CD14-positive monocyte (primary cell): ENCODE results near the gene HOXB1. TPM values are rescaled to one million over a fixed set of nuclear protein-coding genes. Genes with fewer than 3 reads are reported as not detected.

Experiments used
- DNase-seq, 3 donors: peaks; one replicate each; pipeline ENCODE4 v3.0.0-alpha.2; 2011 to 2022
- H2AFZ ChIP-seq: 2 replicates; pipeline ENCODE4 v1.6.0; 2012; ENCODE audit warnings: mild to moderate bottlenecking, low read depth, low read length, inconsistent platforms; ENCODE audit not compliant: insufficient read depth, poor library complexity, severe bottlenecking
- H3K27ac ChIP-seq, 2 donors: 1 replicate in 1 of 2; 2 replicates in 1 of 2; pipeline ENCODE4 v1.5.1; 2012 to 2013; ENCODE audit warnings: low read length in 2 of 2, control low read depth in 1 of 2, inconsistent platforms in 1 of 2, low read depth in 1 of 2, mild to moderate bottlenecking in 1 of 2
- H3K27me3 ChIP-seq, 2 donors: one replicate each; pipeline versions ENCODE4 v1.6.0 to v1.6.1; 2011 to 2013; ENCODE audit warnings: low read length in 2 of 2; ENCODE audit not compliant: control insufficient read depth in 2 of 2, insufficient read depth in 2 of 2
- H3K36me3 ChIP-seq, 2 donors: replicated peaks in 1 of 2; 1 replicate in 1 of 2; 2 replicates in 1 of 2; pipeline versions ENCODE4 v1.5.1 to v1.6.1; 2012 to 2013; ENCODE audit warnings: low read length in 2 of 2, control low read depth in 1 of 2, inconsistent platforms in 1 of 2, mild to moderate bottlenecking in 1 of 2; ENCODE audit not compliant: insufficient read depth in 2 of 2, control insufficient read depth in 1 of 2
- H3K4me1 ChIP-seq, 2 donors: 1 replicate in 1 of 2; 2 replicates in 1 of 2; pipeline versions ENCODE4 v1.5.1 to v1.6.1; 2012 to 2013; ENCODE audit warnings: low read length in 2 of 2, control low read depth in 1 of 2, inconsistent platforms in 1 of 2, mild to moderate bottlenecking in 1 of 2, moderate library complexity in 1 of 2; ENCODE audit not compliant: insufficient read depth in 2 of 2, control insufficient read depth in 1 of 2
- H3K4me2 ChIP-seq: replicated peaks from 2 replicates; pipeline ENCODE3; 2012; ENCODE audit warnings: low read length, moderate library complexity, mild to moderate bottlenecking; ENCODE audit not compliant: poor library complexity, severe bottlenecking; ENCODE audit errors: extremely low read depth
- H3K4me3 ChIP-seq, 3 experiments: fragments of 200-600 bp in 1 of 3; sonication (generic) in 1 of 3; replicated peaks in 1 of 3; 1 replicate in 2 of 3; 2 replicates in 1 of 3; pipeline ENCODE4 v1.5.1; 2011 to 2013; ENCODE audit warnings: low read length in 3 of 3, mild to moderate bottlenecking in 3 of 3, control low read depth in 2 of 3, low read depth in 2 of 3, inconsistent platforms in 1 of 3, moderate library complexity in 1 of 3
- H3K79me2 ChIP-seq: 2 replicates; pipeline ENCODE4 v1.6.0; 2012; ENCODE audit warnings: mild to moderate bottlenecking, control low read depth, inconsistent platforms, low read length, moderate library complexity; ENCODE audit not compliant: insufficient read depth
- H3K9ac ChIP-seq: 2 replicates; pipeline ENCODE4 v1.6.0; 2017; ENCODE audit warnings: low read length, mild to moderate bottlenecking; ENCODE audit not compliant: insufficient read depth, poor library complexity, severe bottlenecking
- H3K9me3 ChIP-seq, 2 donors: replicated peaks in 1 of 2; 1 replicate in 1 of 2; 2 replicates in 1 of 2; pipeline versions ENCODE4 v1.5.1 to v1.6.1; 2012 to 2013; ENCODE audit warnings: low read length in 2 of 2, control low read depth in 1 of 2; ENCODE audit not compliant: control insufficient read depth in 1 of 2, insufficient read depth in 1 of 2
- H4K20me1 ChIP-seq: 2 replicates; pipeline ENCODE4 v1.6.0; 2012; ENCODE audit warnings: mild to moderate bottlenecking, low read length, control low read depth, moderate library complexity; ENCODE audit not compliant: insufficient read depth
- H3K27ac Mint-ChIP-seq, 7 donors: one replicate each; pipeline ENCODE4 v1.8.0; 2020; ENCODE audit warnings: mild to moderate bottlenecking in 7 of 7, mixed read lengths in 7 of 7, moderate library complexity in 6 of 7, inconsistent platforms in 2 of 7
- H3K27me3 Mint-ChIP-seq, 3 donors: one replicate each; pipeline ENCODE4 v1.8.0; 2021 to 2022; ENCODE audit warnings: low read depth in 3 of 3, mild to moderate bottlenecking in 3 of 3, mixed read lengths in 3 of 3, moderate library complexity in 3 of 3, inconsistent platforms in 1 of 3
- H3K36me3 Mint-ChIP-seq, 2 donors: one replicate each; pipeline ENCODE4 v1.8.0; 2020; ENCODE audit warnings: mixed read lengths in 2 of 2, inconsistent platforms in 1 of 2, mild to moderate bottlenecking in 1 of 2
- H3K4me1 Mint-ChIP-seq: one replicate; pipeline ENCODE4 v1.8.0; 2020; ENCODE audit warnings: mild to moderate bottlenecking, mixed read lengths
- H3K4me3 Mint-ChIP-seq, 2 donors: one replicate each; pipeline ENCODE4 v1.8.0; 2020; ENCODE audit warnings: mild to moderate bottlenecking in 2 of 2, mixed read lengths in 2 of 2, moderate library complexity in 1 of 2
- H3K9me3 Mint-ChIP-seq, 7 donors: one replicate each; pipeline ENCODE4 v1.8.0; 2020 to 2022; ENCODE audit warnings: mixed read lengths in 7 of 7, mild to moderate bottlenecking in 6 of 7, moderate library complexity in 6 of 7, inconsistent platforms in 2 of 7
- WGBS: methylation state at CpG from one replicate; pipeline ENCODE4 v1.1.5; 2013; ENCODE audit warnings: missing lambda C conversion rate; ENCODE audit not compliant: insufficient coverage; 5-methylcytosine and 5-hydroxymethylcytosine counted together
- intact Hi-C, 2 donors: fragments of 100-400 bp; cut with micrococcal nuclease; formaldehyde crosslinking; loops; one replicate each; pipeline versions ENCODE4 v1.15.0 to v1.15.1; 2023
- polyA plus RNA-seq, 3 donors: library from polyadenylated mRNA; depleted of rRNA in 1 of 3; unstranded in 2 of 3; stranded (reverse) in 1 of 3; fragments of 300-500 nt in 2 of 3; fragments of >200 nt in 1 of 3; fragmentation: Illumina TruSeq in 2 of 3; gene quantifications; 1 replicate in 2 of 3; 2 replicates in 1 of 3; pipeline ENCODE4 v1.2.3, GENCODE V29; 2012 to 2021
- TF ChIP-seq, protein P1 (sequence below): fragments of 200-600 bp; IDR thresholded peaks from one replicate; pipeline ENCODE4 v1.8.0; 2022; ENCODE audit warnings: antibody characterized with exemption, mild to moderate bottlenecking

Gene HOXB1
- polyA plus RNA-seq, 3 donors, result not detected

DNA sequence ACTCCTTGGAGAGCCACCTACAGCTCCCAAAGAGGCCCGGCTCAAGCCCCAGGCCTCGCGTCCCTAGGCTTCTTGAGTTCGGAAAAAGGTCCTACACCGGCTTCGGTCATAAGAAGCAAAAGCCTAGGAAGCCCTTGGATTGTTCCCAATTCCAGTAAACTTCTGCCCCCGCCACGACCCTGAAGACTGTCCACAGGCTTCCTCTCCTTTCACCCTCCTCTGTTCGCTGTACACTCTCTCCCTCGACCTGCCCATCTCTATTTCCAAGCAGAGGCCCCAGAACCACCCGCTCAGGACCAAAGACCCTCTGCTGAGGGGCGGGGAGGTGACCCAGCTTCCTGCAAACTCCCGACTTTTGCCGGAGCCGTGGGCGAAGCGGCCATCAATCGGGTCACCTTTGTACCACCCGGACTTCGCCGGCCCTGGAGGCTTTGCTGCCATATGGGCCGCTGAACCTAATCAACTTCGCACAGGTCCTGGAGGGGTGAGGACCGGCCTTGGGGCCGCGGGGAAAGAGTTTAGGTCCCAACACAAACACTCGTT lies 11.4 kb upstream of the HOXB1 start:
- peaks cover 47% of the 10 kb centered on the region for H3K4me1 Mint-ChIP-seq
- Histone ChIP-seq H2AFZ (peak overlapping the region; percentile 97), H3K27me3 (peaks cover 38 to 76% of the 10 kb centered on the region in 2 donors), H3K4me1 (peaks cover 31 to 43% of the 10 kb centered on the region in 2 donors), H3K4me3 (peak overlapping the region; percentile 39 to 83 (median 68)), H3K4me2 (peak overlapping the region; percentile 73), H3K9ac (peak overlapping the region; percentile 69), H3K27ac (peak overlapping the region in 1 of 2 donors; percentile 56), H3K79me2 (no peaks in the 10 kb centered on the region), H3K36me3 (no peaks in the 10 kb centered on the region), H3K9me3 (no peaks in the 10 kb centered on the region), H4K20me1 (no peaks in the 10 kb centered on the region)
- DNase-seq, result no peak
- peak overlapping the region in 6 of 7 donors; percentile 19 to 87 (median 68) for H3K27ac Mint-ChIP-seq
- peaks cover 0 to 30% (median 18%) of the 10 kb centered on the region in 7 donors for H3K9me3 Mint-ChIP-seq
- WGBS, result 1% methylated on average over 22 of the region's 27 CpGs
- TF ChIP-seq, protein P1, sequence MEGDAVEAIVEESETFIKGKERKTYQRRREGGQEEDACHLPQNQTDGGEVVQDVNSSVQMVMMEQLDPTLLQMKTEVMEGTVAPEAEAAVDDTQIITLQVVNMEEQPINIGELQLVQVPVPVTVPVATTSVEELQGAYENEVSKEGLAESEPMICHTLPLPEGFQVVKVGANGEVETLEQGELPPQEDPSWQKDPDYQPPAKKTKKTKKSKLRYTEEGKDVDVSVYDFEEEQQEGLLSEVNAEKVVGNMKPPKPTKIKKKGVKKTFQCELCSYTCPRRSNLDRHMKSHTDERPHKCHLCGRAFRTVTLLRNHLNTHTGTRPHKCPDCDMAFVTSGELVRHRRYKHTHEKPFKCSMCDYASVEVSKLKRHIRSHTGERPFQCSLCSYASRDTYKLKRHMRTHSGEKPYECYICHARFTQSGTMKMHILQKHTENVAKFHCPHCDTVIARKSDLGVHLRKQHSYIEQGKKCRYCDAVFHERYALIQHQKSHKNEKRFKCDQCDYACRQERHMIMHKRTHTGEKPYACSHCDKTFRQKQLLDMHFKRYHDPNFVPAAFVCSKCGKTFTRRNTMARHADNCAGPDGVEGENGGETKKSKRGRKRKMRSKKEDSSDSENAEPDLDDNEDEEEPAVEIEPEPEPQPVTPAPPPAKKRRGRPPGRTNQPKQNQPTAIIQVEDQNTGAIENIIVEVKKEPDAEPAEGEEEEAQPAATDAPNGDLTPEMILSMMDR, result no peak
- peaks cover 5 to 17% of the 10 kb centered on the region in 2 donors for H3K36me3 Mint-ChIP-seq
- peak overlapping the region; percentile 88 to 95 for H3K4me3 Mint-ChIP-seq
- peaks cover 71 to 83% (median 78%) of the 10 kb centered on the region in 3 donors for H3K27me3 Mint-ChIP-seq
- intact Hi-C loops, result no loop called here

DNA sequence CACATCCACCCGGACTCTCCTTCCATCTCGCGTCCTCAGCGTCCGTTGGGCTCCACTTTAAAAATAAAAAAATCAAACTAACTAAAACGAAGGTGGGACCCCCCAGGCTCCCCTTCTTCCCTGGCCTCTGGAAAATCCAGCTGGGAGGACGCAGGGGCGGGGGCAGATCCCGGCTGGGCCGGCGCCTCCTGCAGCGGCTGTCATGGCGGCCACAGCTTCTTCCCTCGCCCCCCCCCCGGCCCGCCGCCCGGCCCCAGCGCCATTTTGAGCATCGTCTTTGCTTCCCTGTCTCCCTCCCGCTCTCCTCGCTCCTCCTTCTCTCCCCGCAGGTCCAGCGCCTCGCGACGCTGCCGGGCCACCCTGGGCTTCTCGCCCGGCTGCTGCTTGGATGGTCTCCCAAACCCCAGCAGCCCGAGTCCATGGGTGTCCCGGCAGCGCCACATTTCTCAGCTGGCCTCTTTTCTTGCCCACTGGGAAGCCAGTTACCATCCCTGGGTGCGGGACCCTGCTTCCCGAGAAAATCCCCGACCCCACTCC lies 10.8 kb upstream of the HOXB1 start:
- peak overlapping the region; percentile 88 to 95 for H3K4me3 Mint-ChIP-seq
- intact Hi-C loops, result no loop called here
- DNase-seq, result peak in 2 of 3 donors; percentile 13 to 29
- peaks cover 34 to 71% of the 10 kb centered on the region in 2 donors for H3K27me3 ChIP-seq
- WGBS, result 1% methylated on average over 33 of the region's 36 CpGs
- peaks cover 43% of the 10 kb centered on the region for H3K4me1 Mint-ChIP-seq
- H3K9ac ChIP-seq, result peak overlapping the region; percentile 69
- no peaks in the 10 kb centered on the region for H3K9me3 ChIP-seq
- no peaks in the 10 kb centered on the region for H4K20me1 ChIP-seq
- H3K4me3 ChIP-seq, result peak overlapping the region; percentile 39 to 83 (median 68)
- H3K27ac ChIP-seq, result peak overlapping the region in 1 of 2 donors; percentile 56
- peaks cover 31 to 43% of the 10 kb centered on the region in 2 donors for H3K4me1 ChIP-seq
- peak overlapping the region; percentile 97 for H2AFZ ChIP-seq
- TF ChIP-seq, protein P1, result no peak
- H3K79me2 ChIP-seq, result no peaks in the 10 kb centered on the region
- peaks cover 5 to 17% of the 10 kb centered on the region in 2 donors for H3K36me3 Mint-ChIP-seq
- no peaks in the 10 kb centered on the region for H3K36me3 ChIP-seq
- H3K4me2 ChIP-seq, result peak overlapping the region; percentile 73
- H3K27ac Mint-ChIP-seq, result peak overlapping the region in 5 of 7 donors; percentile 19 to 87 (median 51)
- H3K9me3 Mint-ChIP-seq, result peaks cover 0 to 28% (median 18%) of the 10 kb centered on the region in 7 donors
- H3K27me3 Mint-ChIP-seq, result peaks cover 67 to 80% (median 74%) of the 10 kb centered on the region in 3 donors
